Measurements from ENCODE around the gene PVR.
"Not testable (repeated sequence)": the region's sequence is repeated elsewhere in the genome, so short reads cannot be mapped to it uniquely, and the experiment has no call there.

The PVR gene

DNA sequence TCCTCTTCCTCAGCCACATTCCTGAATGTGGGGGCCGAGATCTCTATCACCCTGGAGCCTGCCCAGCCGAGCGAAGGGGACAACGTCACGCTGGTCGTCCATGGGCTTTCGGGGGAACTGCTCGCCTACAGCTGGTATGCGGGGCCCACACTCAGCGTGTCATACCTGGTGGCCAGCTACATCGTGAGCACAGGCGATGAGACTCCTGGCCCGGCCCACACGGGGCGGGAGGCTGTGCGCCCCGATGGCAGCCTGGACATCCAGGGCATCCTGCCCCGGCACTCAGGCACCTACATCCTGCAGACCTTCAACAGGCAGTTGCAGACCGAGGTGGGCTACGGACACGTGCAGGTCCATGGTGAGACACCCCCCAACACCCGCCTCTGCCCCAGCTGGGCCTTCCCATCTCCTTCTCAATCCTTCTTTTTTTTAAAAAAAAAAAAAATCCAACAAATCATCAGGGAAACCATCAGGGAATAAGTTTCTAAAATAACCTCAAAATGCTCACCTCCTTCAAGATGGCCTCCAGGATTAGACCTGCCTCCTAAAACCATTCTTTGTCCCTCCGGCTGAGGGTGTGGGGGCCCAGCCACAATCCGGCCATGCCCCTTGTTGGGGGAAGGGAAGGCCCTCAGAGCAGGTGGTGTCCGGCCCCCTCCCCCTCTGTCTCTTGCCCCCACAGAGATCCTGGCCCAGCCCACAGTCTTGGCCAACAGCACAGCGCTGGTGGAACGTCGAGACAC, 59.8 kb downstream of the PVR start:
- DNase-seq: no peak

DNA sequence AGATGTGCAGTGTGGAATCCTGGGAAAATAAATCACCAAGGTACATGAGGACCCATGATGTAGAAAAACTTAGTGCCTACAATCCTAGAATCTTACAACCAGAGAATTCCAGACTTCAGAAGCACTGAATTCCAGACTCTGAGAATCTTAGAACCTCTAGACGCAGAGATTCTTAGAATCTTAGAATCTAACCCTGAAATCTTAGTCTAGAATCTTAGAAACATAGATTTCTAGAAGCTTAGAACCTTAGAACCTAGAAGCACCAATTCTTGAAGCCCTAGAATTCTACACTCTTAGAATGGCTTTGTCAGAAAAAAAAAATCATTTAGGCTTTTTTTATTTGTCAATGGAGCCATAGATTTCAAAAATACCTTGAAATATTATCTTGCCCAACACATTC, 61.3 kb downstream of the PVR start:
- no peak for DNase-seq

DNA sequence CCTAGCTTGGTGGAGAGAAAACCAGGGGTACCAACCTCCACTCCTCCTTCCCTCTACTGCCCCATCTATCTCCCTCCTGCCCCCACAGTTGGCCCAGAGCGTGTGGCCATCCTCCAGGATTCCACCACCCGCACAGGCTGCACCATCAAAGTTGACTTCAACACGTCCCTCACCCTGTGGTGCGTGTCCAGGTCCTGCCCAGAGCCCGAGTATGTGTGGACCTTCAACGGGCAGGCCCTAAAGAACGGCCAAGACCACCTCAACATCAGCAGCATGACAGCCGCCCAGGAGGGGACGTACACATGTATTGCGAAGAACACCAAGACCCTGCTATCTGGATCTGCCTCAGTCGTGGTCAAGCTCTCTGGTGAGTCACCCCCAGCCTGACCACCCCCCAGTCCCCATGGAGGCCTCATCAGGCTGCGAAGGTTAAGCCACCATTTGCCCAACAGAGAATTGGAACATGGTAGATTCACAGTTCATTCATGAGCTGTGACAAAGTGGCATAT, 61.8 kb downstream of the PVR start:
- DNase-seq: no peak

DNA sequence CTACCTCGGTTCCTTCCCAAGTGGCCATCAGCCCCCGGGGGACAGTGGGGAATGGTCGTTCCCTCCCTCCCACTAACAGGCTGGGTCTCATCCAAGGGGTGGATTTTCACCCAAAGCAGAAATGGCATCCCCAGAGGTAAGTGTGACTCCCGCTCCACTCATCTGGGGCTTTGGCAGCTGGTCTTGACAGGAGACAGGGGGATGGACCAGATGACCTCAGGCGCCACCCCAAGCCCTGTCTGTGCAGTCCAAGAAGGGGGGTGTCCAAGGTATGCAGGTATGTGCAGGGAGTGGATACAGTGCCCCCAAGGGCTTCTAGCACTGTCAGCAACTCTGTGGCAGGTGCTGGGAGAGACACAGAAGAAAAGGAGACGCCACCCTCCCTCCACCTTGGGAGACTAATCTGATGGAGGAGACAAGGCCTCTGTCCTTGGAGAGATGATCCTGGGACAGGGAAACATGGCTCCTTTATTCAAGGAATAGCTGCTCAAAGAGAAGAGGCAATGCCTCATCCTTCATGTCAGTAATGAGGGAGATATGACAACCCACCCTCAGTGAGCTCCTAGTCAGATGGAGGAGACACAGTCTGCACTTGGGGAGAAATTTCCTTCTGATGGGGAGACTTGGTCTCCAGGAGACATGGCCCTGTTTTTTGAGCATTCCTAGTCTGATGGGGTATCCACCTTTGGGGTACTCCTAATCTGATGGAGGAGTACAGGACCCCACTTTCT, 63.0 kb downstream of the PVR start:
- DNase-seq: no peak

DNA sequence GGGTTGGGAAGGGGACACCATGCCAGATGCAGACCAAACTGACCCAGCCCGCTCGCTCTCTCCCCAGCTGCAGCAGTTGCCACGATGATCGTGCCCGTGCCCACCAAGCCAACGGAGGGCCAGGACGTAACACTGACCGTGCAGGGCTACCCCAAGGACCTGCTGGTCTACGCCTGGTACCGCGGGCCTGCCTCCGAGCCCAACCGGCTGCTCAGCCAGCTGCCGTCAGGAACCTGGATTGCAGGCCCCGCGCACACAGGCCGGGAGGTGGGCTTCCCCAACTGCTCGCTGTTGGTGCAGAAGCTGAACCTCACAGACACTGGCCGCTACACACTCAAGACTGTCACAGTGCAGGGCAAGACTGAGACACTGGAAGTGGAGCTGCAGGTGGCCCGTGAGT, 64.1 kb downstream of the PVR start:
- no peak for DNase-seq

DNA sequence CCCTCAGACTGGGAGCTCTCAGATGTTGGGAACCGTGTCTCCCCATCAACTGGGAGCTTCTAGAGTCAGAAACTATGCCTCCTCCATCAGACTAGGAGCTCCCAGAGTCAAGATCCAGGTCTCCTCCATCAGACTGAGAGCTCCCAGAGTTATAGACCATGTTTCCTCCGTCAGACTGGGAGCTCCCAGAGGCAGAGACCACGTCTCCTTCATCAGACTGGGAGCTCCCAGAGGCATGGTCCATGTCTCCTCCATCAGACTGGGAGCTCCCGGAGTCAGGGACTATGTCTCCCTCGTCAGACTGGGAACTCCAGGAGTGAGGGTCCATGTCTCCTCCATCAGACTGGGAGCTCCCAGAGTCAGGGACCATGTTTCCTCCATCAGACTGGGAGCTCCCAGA, 65.2 kb downstream of the PVR start:
- DNase-seq: no peak

DNA sequence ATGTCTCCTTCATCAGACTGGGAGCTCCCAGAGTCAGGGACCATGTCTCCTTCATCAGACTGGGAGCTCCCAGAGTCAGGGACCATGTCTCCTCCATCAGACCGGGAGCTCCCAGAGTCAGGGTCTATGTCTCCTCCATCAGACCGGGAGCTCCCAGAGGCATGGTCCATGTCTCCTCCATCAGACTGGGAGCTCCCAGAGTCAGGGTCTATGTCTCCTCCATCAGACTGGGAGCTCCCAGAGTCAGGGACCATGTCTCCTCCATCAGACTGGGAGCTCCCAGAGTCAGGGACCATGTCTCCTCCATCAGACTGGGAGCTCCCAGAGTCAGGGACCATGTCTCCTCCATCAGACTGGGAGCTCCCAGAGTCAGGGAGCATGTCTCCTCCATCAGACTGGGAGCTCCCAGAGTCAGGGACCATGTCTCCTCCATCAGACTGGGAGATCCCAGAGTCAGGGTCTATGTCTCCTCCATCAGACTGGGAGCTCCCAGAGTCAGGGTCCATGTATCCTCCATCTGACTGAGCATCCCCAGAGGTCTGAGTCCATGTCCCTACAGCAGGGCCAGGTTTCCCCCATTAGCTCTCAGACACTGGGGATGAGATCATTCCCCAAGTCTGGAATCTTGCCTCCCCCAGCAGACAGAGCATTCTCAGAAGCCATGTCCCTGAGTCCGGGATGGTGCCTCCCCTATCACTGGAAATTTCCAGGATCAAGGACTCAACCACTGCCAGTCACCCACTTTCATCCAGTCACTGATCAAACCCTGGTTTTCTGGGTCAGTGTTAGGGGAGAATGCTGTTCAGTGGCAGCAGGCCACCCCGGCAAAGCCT, 65.9 kb downstream of the PVR start:
- DNase-seq: not testable (repeated sequence)

DNA sequence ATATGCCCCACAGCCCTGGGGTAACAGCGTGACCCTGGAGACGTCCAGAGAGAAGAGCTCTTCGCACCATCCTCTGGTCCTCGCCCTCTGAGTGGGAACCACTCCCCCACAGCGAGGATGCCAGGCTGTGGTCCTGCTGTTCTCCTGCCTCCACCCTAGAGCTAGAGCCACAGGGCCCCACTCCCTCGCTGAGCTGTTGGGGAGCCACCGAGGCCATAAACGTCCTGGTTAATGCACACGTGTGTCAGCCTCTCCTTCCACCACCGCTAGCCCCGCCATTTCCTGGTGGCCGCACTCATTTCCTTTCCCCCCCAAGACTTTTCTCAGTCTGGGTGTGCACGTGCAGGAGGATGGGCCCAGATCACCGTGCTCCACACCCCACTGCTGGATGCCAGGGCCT, 66.8 kb downstream of the PVR start:
- no peak for DNase-seq

DNA sequence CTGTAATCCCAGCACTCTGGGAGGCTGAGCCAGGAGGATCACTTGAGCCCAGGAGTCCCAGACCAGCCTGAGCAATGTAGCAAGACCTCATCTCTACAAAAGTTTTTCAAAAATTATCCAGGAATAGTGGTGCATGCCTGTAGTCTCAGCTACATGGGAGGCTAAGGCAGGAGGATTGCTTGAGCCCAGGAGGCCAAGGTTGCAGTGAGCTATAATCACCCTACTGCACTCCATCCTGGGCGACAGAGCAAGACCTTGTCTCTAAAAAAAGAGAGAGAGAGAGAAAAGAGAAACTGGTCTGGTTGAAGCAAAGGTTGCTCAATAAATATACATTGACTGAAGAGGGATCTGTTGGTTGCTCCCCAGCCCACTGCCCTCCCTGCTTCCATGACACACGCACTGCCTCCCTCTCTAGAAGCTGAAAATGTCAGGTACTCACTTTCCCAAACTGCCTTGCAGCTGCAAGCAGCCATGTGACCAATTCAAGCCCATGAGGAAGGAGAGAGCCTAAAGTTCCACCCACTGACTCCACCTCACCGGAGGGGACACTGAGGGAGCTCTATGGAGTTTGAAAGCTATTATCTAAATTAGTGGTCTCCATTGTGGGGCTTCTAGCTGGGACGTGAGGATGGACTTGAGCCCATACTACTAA, 69.3 kb downstream of the PVR start:
- peak; percentile 54 for DNase-seq
